CD4-positive, alpha-beta T cell (primary cell): Measurements from ENCODE around the gene LPP. TPM values are rescaled to one million over a fixed set of nuclear protein-coding genes. Genes with fewer than 3 reads are reported as not detected.

Source experiments
- ATAC-seq: fragments of 200-7000 bp; cut with Tn5 transposase; one replicate; pipeline ENCODE4 v1.10.0; 2022; ENCODE audit warnings: mild to moderate bottlenecking; ENCODE audit not compliant: poor library complexity
- CTCF ChIA-PET: fragments of 350-600 bp; sonication (Branson Sonifier 250); formaldehyde crosslinking; loops from one replicate; lab custom pipeline; 2021; ENCODE audit warnings: antibody characterized with exemption, inconsistent platforms; lab: Charles Lee
- POLR2A ChIA-PET: fragments of 350-600 bp; sonication (Branson Sonifier 250); formaldehyde crosslinking; loops from one replicate; lab custom pipeline; 2021; ENCODE audit warnings: antibody characterized with exemption, inconsistent platforms; lab: Charles Lee
- DNase-seq, 14 experiments: peaks; one replicate each; pipeline ENCODE4 v3.0.0-alpha.2; 2013 to 2020; ENCODE audit warnings: mixed read lengths in 2 of 14
- H3K27ac ChIP-seq, 2 donors: one replicate each; pipeline versions ENCODE4 v1.5.1 to v1.7.0; 2013; ENCODE audit warnings: low read length in 2 of 2, low read depth in 1 of 2, mild to moderate bottlenecking in 1 of 2
- H3K27me3 ChIP-seq, 2 experiments: 1 replicate in 1 of 2; 2 replicates in 1 of 2; pipeline versions ENCODE4 v1.6.1 to v1.7.0; 2013; ENCODE audit warnings: low read length in 2 of 2, control low read depth in 1 of 2, mild to moderate bottlenecking in 1 of 2, moderate library complexity in 1 of 2; ENCODE audit not compliant: insufficient read depth in 2 of 2, control insufficient read depth in 1 of 2
- H3K36me3 ChIP-seq: one replicate; pipeline ENCODE4 v1.6.1; 2013; ENCODE audit warnings: low read length, control low read depth; ENCODE audit not compliant: insufficient read depth
- H3K4me1 ChIP-seq: one replicate; pipeline ENCODE4 v1.6.1; 2013; ENCODE audit warnings: low read length, control low read depth; ENCODE audit not compliant: insufficient read depth
- H3K4me3 ChIP-seq: one replicate; pipeline ENCODE4 v1.5.1; 2013; ENCODE audit warnings: mild to moderate bottlenecking, low read length, moderate library complexity
- H3K9me3 ChIP-seq, 2 experiments: 1 replicate in 1 of 2; 2 replicates in 1 of 2; pipeline versions ENCODE4 v1.6.1 to v1.7.0; 2013; ENCODE audit warnings: low read length in 2 of 2, mild to moderate bottlenecking in 2 of 2, control low read depth in 1 of 2, moderate library complexity in 1 of 2; ENCODE audit not compliant: control insufficient read depth in 1 of 2, insufficient read depth in 1 of 2
- H3K27ac Mint-ChIP-seq: one replicate; pipeline ENCODE4 v1.8.0; 2020; ENCODE audit warnings: mixed read lengths
- H3K27me3 Mint-ChIP-seq: one replicate; pipeline ENCODE4 v1.8.0; 2021; ENCODE audit warnings: mixed read lengths
- H3K36me3 Mint-ChIP-seq: one replicate; pipeline ENCODE4 v1.8.0; 2021; ENCODE audit warnings: low read depth, mixed read lengths
- H3K4me1 Mint-ChIP-seq: one replicate; pipeline ENCODE4 v1.8.0; 2021; ENCODE audit warnings: low read depth, mixed read lengths
- H3K4me3 Mint-ChIP-seq: one replicate; pipeline ENCODE4 v1.8.0; 2020; ENCODE audit warnings: mild to moderate bottlenecking, mixed read lengths
- H3K9me3 Mint-ChIP-seq: one replicate; pipeline ENCODE4 v1.8.0; 2020; ENCODE audit warnings: mixed read lengths
- CTCF ChIP-seq: fragments of 200-600 bp; IDR thresholded peaks from one replicate; pipeline ENCODE4 v1.8.0; 2022; ENCODE audit warnings: antibody characterized with exemption, mild to moderate bottlenecking
- intact Hi-C, 2 experiments: fragments of 100-400 bp; cut with DNase I in 1 of 2; cut with micrococcal nuclease in 1 of 2; formaldehyde crosslinking; loops; one replicate each; pipeline versions ENCODE4 v1.15.1 to v1.9.0; 2023 to 2025; cut with DNase I, micrococcal nuclease
- total RNA-seq, 174 experiments: library from RNA in 2 of 174; stranded (reverse) in 2 of 174; gene quantifications; one replicate each; pipeline ENCODE4 v1.2.3 and lab custom pipeline; 2021 to 2026

The LPP gene
- total RNA-seq, 2 experiments from 2014 or later: 45.6 to 45.9 TPM

GRCh38 chr3:188776447-188776846 lies 622.5 kb downstream of the LPP start:
- Mint-ChIP-seq H3K27ac (no peak overlapping the region), H3K4me1 (no peaks in the 10 kb centered on the region), H3K9me3 (no peaks in the 10 kb centered on the region), H3K4me3 (no peak overlapping the region), H3K36me3 (no peaks in the 10 kb centered on the region), H3K27me3 (no peaks in the 10 kb centered on the region)
- no peaks in the 10 kb centered on the region for H3K4me1 ChIP-seq
- no peaks in the 10 kb centered on the region for H3K36me3 ChIP-seq
- no peak overlapping the region for H3K4me3 ChIP-seq
- no peak for TF ChIP-seq CTCF
- DNase-seq: no peak
- ChIA-PET CTCF (no interaction called here), POLR2A (no interaction called here)
- no peaks in the 10 kb centered on the region for H3K27me3 ChIP-seq
- no peak overlapping the region for H3K27ac ChIP-seq
- intact Hi-C loops: no loop called here
- H3K9me3 ChIP-seq: no peaks in the 10 kb centered on the region
- no peak for ATAC-seq

- no peak for ATAC-seq
- ChIA-PET POLR2A (no interaction called here), CTCF (no interaction called here)
- no peaks in the 10 kb centered on the region for H3K27me3 ChIP-seq
- H3K27ac ChIP-seq: no peak overlapping the region
- Mint-ChIP-seq H3K36me3 (no peaks in the 10 kb centered on the region), H3K4me3 (no peak overlapping the region), H3K27me3 (no peaks in the 10 kb centered on the region), H3K4me1 (no peaks in the 10 kb centered on the region), H3K9me3 (no peaks in the 10 kb centered on the region), H3K27ac (no peak overlapping the region)
- H3K36me3 ChIP-seq: no peaks in the 10 kb centered on the region
- no peak overlapping the region for H3K4me3 ChIP-seq
- no peak for DNase-seq
- intact Hi-C loops: no loop called here
- TF ChIP-seq CTCF: no peak
- no peaks in the 10 kb centered on the region for H3K4me1 ChIP-seq
- no peaks in the 10 kb centered on the region for H3K9me3 ChIP-seq
Observed at GRCh38 chr3:188778091-188778852, 624.3 kb downstream of the LPP start.

- DNase-seq (no peak), ATAC-seq (no peak)
- no peak overlapping the region for H3K27ac ChIP-seq
- H3K4me1 ChIP-seq: no peaks in the 10 kb centered on the region
- no peak overlapping the region for H3K4me3 Mint-ChIP-seq
- H3K4me3 ChIP-seq: no peak overlapping the region
- no peak for TF ChIP-seq CTCF
- no peaks in the 10 kb centered on the region for H3K9me3 ChIP-seq
- no peaks in the 10 kb centered on the region for H3K27me3 ChIP-seq
- no peaks in the 10 kb centered on the region for H3K4me1 Mint-ChIP-seq
- no peaks in the 10 kb centered on the region for H3K36me3 Mint-ChIP-seq
- no peaks in the 10 kb centered on the region for H3K9me3 Mint-ChIP-seq
- H3K27ac Mint-ChIP-seq: no peak overlapping the region
- H3K27me3 Mint-ChIP-seq: no peaks in the 10 kb centered on the region
- intact Hi-C loops: no loop called here
- CTCF ChIA-PET: no interaction called here
- POLR2A ChIA-PET: no interaction called here
- H3K36me3 ChIP-seq: no peaks in the 10 kb centered on the region
Observed at GRCh38 chr3:188779281-188779980, 625.5 kb downstream of the LPP start.
